Right lobe of liver (tissue), 6 donors: Measurements from ENCODE around the gene GFER. TPM values are rescaled to one million over a fixed set of nuclear protein-coding genes. Genes with fewer than 3 reads are reported as not detected.
A peak's percentile ranks its signal among the peaks of the same experiment; 100 is the strongest.

Experiments used
- ATAC-seq, 4 donors: fragments of 200-7000 bp; cut with Tn5 transposase; one replicate each; pipeline ENCODE4 v1.9.1; 2020; ENCODE audit warnings: mild to moderate bottlenecking in 4 of 4, moderate library complexity in 4 of 4
- DNase-seq, 3 donors: peaks; one replicate each; pipeline ENCODE4 v3.0.0-alpha.2; 2020
- H3K27ac ChIP-seq, 3 donors: fragments of 200-600 bp; one replicate each; pipeline ENCODE4 v1.8.0; 2022
- H3K27me3 ChIP-seq, 2 donors: fragments of 200-600 bp; one replicate each; pipeline ENCODE4 v1.8.0; 2022
- H3K36me3 ChIP-seq, 4 donors: fragments of 200-600 bp; sonication (generic) in 1 of 4; one replicate each; pipeline versions ENCODE4 v1.5.1 to v1.8.0; 2017 to 2022; ENCODE audit warnings: control low read depth in 1 of 4
- H3K4me1 ChIP-seq, 4 donors: fragments of 200-600 bp; sonication (generic) in 1 of 4; one replicate each; pipeline versions ENCODE4 v1.5.1 to v1.8.0; 2017 to 2022; ENCODE audit warnings: control low read depth in 1 of 4
- H3K4me3 ChIP-seq, 3 donors: fragments of 200-600 bp; one replicate each; pipeline ENCODE4 v1.8.0; 2022
- H3K9me3 ChIP-seq, 4 donors: fragments of 200-600 bp; sonication (generic) in 1 of 4; one replicate each; pipeline versions ENCODE4 v1.5.1 to v1.8.0; 2017 to 2022; ENCODE audit warnings: control low read depth in 1 of 4
- POLR2A ChIP-seq: fragments of 450-650 bp; IDR thresholded peaks from one replicate; pipeline ENCODE4 v1.6.1; 2017; ENCODE audit warnings: antibody characterized with exemption, mild to moderate bottlenecking
- WGBS: methylation state at CpG from one replicate; pipeline ENCODE4 v1.1.6; 2018; ENCODE audit warnings: low coverage, low lambda C conversion rate; ENCODE audit not compliant: insufficient coverage; ENCODE audit errors: missing lambda C conversion rate; 5-methylcytosine and 5-hydroxymethylcytosine counted together
- intact Hi-C, 2 donors: fragments of 100-400 bp; cut with DNase I; formaldehyde crosslinking; loops; one replicate each; pipeline versions ENCODE4 v1.11.2 to v1.14.1; 2022
- total RNA-seq, 6 experiments: library from RNA; depleted of rRNA in 2 of 6; stranded (reverse); fragments of >200 nt in 2 of 6; fragmentation: NEBNext Ultra II Directional in 3 of 6; extraction: Animal tissue kit (Norgen Biotek cat#: 25700) in 3 of 6; gene quantifications; one replicate each; pipeline versions ENCODE4 v1.1.0 to v1.2.4, GENCODE V29; 2016 to 2023
- TF ChIP-seq, protein P1 (sequence below), 4 donors: fragments of 200-600 bp in 3 of 4; fragments of 450-650 bp in 1 of 4; IDR thresholded peaks; one replicate each; pipeline versions ENCODE4 v1.5.1 to v1.8.0; 2016 to 2022; ENCODE audit warnings: antibody characterized with exemption in 4 of 4, mild to moderate bottlenecking in 2 of 4
- donor health status: DM: no; HTN: yes; CAD: no.
- donor health status: DM: no; HTN: no; CAD: no.
- donor health status: DM: no; HTN: no; CAD: no.
- donor health status: DM: no; HTN: yes; CAD: no.
- donor health status: DM: no; HTN: yes; CAD: no.

Gene GFER
- total RNA-seq, 6 experiments from 2014 or later = 16.1 to 18.6 (median 18.0) TPM

DNA sequence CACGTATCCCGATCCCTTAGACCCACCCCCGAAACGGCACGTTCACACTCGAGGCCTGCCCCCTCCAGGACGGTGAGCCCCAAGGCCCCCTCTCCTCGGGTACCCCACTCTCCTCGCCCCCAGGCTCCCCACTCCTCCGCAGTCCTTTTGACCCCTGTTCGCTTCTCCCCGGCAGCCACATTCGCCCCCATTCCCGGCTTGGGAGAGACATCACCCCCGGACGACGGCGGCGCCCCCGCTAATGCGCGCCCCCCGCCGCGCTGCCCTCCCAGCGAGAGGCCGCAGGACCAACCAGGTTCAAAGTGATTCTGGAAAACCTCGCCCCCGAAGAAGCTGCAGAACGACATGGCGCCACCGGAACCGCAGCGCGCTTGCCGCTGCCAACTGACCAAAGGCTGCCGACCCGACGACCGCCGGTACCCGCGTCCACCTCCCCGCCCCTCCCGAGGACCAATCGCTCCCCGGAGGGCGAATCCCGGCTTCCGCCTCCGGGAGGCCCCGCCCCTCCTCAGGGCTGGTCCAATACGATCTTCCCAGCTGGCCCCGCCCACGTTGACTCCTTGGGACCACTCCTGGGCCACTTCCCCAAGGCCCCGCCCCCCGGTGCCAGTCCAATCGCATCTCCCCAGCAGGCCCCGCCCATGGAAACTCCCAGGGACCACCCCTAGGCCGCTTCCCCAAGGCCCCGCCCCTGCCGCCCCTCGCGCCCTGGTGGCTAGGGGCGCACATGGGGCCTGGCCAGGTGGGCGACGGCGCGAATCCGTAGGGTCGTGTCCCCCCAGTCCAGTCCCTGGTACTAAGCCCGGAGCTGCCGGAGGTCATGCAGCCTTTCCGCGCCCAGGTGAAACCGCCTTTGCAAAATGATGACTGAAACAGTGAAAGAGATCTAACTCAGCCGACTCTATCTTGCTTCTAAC is 40.9 kb upstream of the GFER start, which contains the start of gene MSRB1:
Gene MSRB1, minus strand, starts transcription at position 390 of the 917 bp plus-strand sequence. Its CDS starts 43 bp downstream, at position 347.
- Histone ChIP-seq H3K4me1 (peaks cover 0 to 43% (median 15%) of the 10 kb centered on the region in 4 donors), H3K27ac (peak within 1 kb of the TSS; percentile 66 to 85 (median 73))

DNA sequence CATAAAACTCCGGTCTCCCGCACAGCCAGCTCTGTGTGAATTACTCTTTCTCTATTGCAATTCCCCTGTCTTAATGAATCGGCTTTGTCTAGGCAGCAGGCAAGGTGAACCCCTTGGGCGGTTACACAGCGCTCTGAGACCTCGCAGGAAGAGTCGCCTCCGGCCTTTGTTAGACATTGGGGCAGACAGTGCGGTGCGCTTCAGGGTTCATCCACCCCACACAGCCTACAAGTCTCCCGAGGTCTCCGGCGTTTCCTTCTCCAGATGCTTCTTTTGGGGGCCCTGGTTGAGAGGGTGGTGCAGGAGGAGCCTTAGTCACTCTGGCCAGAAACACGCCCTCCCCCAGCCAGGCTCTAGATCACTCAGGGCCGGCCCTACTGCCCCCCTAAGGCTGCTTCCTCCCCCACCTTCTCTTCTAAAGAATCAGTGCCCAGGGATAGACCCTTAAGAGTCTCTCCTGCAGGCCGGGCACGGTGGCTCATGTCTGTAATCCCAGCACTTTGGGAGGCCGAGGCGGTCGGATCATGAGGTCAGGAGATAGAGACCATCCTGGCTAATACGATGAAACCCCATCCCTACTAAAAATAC is 39.3 kb upstream of the GFER start:
- 92% methylated on average over 14 of the region's 21 CpGs for WGBS
- TF ChIP-seq, protein P1, sequence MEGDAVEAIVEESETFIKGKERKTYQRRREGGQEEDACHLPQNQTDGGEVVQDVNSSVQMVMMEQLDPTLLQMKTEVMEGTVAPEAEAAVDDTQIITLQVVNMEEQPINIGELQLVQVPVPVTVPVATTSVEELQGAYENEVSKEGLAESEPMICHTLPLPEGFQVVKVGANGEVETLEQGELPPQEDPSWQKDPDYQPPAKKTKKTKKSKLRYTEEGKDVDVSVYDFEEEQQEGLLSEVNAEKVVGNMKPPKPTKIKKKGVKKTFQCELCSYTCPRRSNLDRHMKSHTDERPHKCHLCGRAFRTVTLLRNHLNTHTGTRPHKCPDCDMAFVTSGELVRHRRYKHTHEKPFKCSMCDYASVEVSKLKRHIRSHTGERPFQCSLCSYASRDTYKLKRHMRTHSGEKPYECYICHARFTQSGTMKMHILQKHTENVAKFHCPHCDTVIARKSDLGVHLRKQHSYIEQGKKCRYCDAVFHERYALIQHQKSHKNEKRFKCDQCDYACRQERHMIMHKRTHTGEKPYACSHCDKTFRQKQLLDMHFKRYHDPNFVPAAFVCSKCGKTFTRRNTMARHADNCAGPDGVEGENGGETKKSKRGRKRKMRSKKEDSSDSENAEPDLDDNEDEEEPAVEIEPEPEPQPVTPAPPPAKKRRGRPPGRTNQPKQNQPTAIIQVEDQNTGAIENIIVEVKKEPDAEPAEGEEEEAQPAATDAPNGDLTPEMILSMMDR (IDR thresholded peaks at IDR 0.05) = no peak
- no peak for TF ChIP-seq POLR2A
- intact Hi-C loops = no loop called here
- no peaks in the 10 kb centered on the region for H3K27me3 ChIP-seq
- H3K4me1 ChIP-seq = peaks cover 0 to 27% (median 5%) of the 10 kb centered on the region in 4 donors
- H3K9me3 ChIP-seq = no peaks in the 10 kb centered on the region
- DNase-seq (no peak), ATAC-seq (no peak)
- peaks cover 0 to 11% (median 1%) of the 10 kb centered on the region in 4 donors for H3K36me3 ChIP-seq
- H3K4me3 ChIP-seq = no peak overlapping the region
- H3K27ac ChIP-seq = no peak overlapping the region

More for the DNA sequence above, 40.9 kb upstream of the GFER start, which contains the start of gene MSRB1:
- Histone ChIP-seq H3K9me3 (no peaks in the 10 kb centered on the region), H3K27me3 (no peaks in the 10 kb centered on the region), H3K36me3 (peaks cover 0 to 26% (median 9%) of the 10 kb centered on the region in 4 donors), H3K4me3 (peak within 1 kb of the TSS; percentile 75 to 83 (median 79))
- intact Hi-C loops = no loop called here
- DNase-seq (peak; percentile 100), ATAC-seq (peak; percentile 81 to 92 (median 86))
- 0% methylated on average over 20 of the region's 77 CpGs for WGBS
- TF ChIP-seq POLR2A = peak; percentile 99
- TF ChIP-seq, protein P1 (IDR thresholded peaks at IDR 0.05) = no peak

- no peak overlapping the region for H3K27ac ChIP-seq
- WGBS = 89% methylated on average over 9 of the region's 19 CpGs
- ATAC-seq = no peak
- no peak overlapping the region for H3K4me3 ChIP-seq
- peaks cover 0 to under 1% (median 0%) of the 10 kb centered on the region in 4 donors for H3K36me3 ChIP-seq
- TF ChIP-seq POLR2A = no peak
- TF ChIP-seq, protein P1 (IDR thresholded peaks at IDR 0.05) = no peak
- H3K4me1 ChIP-seq = peaks cover 0 to 16% (median under 1%) of the 10 kb centered on the region in 4 donors
- no peaks in the 10 kb centered on the region for H3K9me3 ChIP-seq
- no peaks in the 10 kb centered on the region for H3K27me3 ChIP-seq
- DNase-seq = peak in 1 of 3 donors; percentile 50
- intact Hi-C loops = no loop called here
Measured at GRCh38 chr16:1945559-1946391, 38.2 kb upstream of the GFER start.
